SK-N-MC (cell line): ENCODE measurements around the gene PIGS.

Experiments
- DNase-seq: peaks from one replicate; pipeline ENCODE4 v3.0.0-alpha.2; 2011; ENCODE audit warnings: low read depth, low spot score
- H3K27ac ChIP-seq: fragments of 200-600 bp; sonication (generic); 2 replicates; pipeline ENCODE4 v1.5.1; 2016; ENCODE audit warnings: mixed run types
- H3K36me3 ChIP-seq: fragments of 200-600 bp; sonication (generic); 2 replicates; pipeline ENCODE4 v1.6.1; 2017; ENCODE audit warnings: antibody characterized with exemption, low read length, mixed read lengths; ENCODE audit not compliant: insufficient read depth
- H3K4me3 ChIP-seq: fragments of 200-600 bp; sonication (generic); 2 replicates; pipeline ENCODE4 v1.5.1; 2016
- H3K9ac ChIP-seq: fragments of 200-600 bp; sonication (generic); 2 replicates; pipeline ENCODE4 v1.8.0; 2017; ENCODE audit warnings: mixed run types, mixed read lengths; ENCODE audit not compliant: insufficient read length
- H3K9me3 ChIP-seq: fragments of 200-600 bp; sonication (generic); 2 replicates; pipeline ENCODE4 v1.6.1; 2017; ENCODE audit warnings: low read depth, mild to moderate bottlenecking, antibody characterized with exemption, low read length, moderate library complexity, mixed read lengths
- EZH2 ChIP-seq: fragments of 200-600 bp; sonication (generic); IDR thresholded peaks from one replicate; pipeline ENCODE4 v1.6.1; 2017; ENCODE audit warnings: antibody characterized with exemption
- FOXP2 ChIP-seq: optimal IDR thresholded peaks from 2 replicates; pipeline ENCODE3; 2011; ENCODE audit warnings: mild to moderate bottlenecking, moderate library complexity; ENCODE audit not compliant: insufficient read depth; ENCODE audit errors: extremely low read length, control extremely low read depth
- POLR2AphosphoS5 ChIP-seq: IDR thresholded peaks from 2 replicates; pipeline ENCODE4 v1.6.1; 2012; ENCODE audit warnings: mild to moderate bottlenecking, low read depth, low read length, borderline replicate concordance

Gene PIGS

GRCh38 chr17:28567604-28568003, 3.7 kb downstream of the PIGS start:
- no peaks in the 10 kb centered on the region for H3K9me3 ChIP-seq
- no peak for DNase-seq
- no peak overlapping the region for H3K4me3 ChIP-seq
- no peak overlapping the region for H3K27ac ChIP-seq
- TF ChIP-seq POLR2AphosphoS5 (no peak), EZH2 (no peak), FOXP2 (no peak)
- H3K9ac ChIP-seq: no peak overlapping the region
- H3K36me3 ChIP-seq: peaks cover 6% of the 10 kb centered on the region; the same call in 1 of the 2 replicates

GRCh38 chr17:28563475-28563874, 7.8 kb downstream of the PIGS start:
- no peak overlapping the region for H3K4me3 ChIP-seq
- H3K27ac ChIP-seq: no peak overlapping the region
- no peaks in the 10 kb centered on the region for H3K9me3 ChIP-seq
- H3K9ac ChIP-seq: no peak overlapping the region
- DNase-seq: no peak
- peaks cover 17% of the 10 kb centered on the region; the same call in 1 of the 2 replicates for H3K36me3 ChIP-seq
- no peak for TF ChIP-seq FOXP2

GRCh38 chr17:28555022-28555421, 16.3 kb downstream of the PIGS start:
- H3K36me3 ChIP-seq: peaks cover 21% of the 10 kb centered on the region; the same call in 1 of the 2 replicates
- no peak overlapping the region for H3K27ac ChIP-seq
- H3K9ac ChIP-seq: no peak overlapping the region
- DNase-seq: no peak
- no peak for TF ChIP-seq FOXP2
- TF ChIP-seq EZH2: no peak
- TF ChIP-seq POLR2AphosphoS5: no peak
- no peak overlapping the region for H3K4me3 ChIP-seq
- H3K9me3 ChIP-seq: no peaks in the 10 kb centered on the region

- Histone ChIP-seq H3K27ac (no peak overlapping the region), H3K9me3 (no peaks in the 10 kb centered on the region), H3K4me3 (no peak overlapping the region), H3K9ac (no peak overlapping the region), H3K36me3 (peaks cover 21% of the 10 kb centered on the region; the same call in 1 of the 2 replicates)
- no peak for DNase-seq
- TF ChIP-seq FOXP2: no peak
- TF ChIP-seq POLR2AphosphoS5: no peak
- no peak for TF ChIP-seq EZH2
Observed at GRCh38 chr17:28554565-28554964, 16.8 kb downstream of the PIGS start.

- no peak overlapping the region for H3K9ac ChIP-seq
- peak overlapping the region; percentile 93 for H3K4me3 ChIP-seq
- H3K36me3 ChIP-seq: peaks cover 17% of the 10 kb centered on the region; the same call in 1 of the 2 replicates
- no peaks in the 10 kb centered on the region for H3K9me3 ChIP-seq
- no peak overlapping the region for H3K27ac ChIP-seq
- DNase-seq: no peak
- no peak for TF ChIP-seq EZH2
- no peak for TF ChIP-seq POLR2AphosphoS5
- no peak for TF ChIP-seq FOXP2
Observed at GRCh38 chr17:28553000-28553505, 18.3 kb downstream of the PIGS start.

- H3K36me3 ChIP-seq: peaks cover 17% of the 10 kb centered on the region; the same call in 1 of the 2 replicates
- H3K27ac ChIP-seq: no peak within 1 kb of the TSS
- TF ChIP-seq POLR2AphosphoS5: peak; percentile 65; the same call in 1 of the 2 replicates
- TF ChIP-seq FOXP2: no peak
- peak within 1 kb of the TSS; percentile 77 for H3K9ac ChIP-seq
- no peak for DNase-seq
- H3K4me3 ChIP-seq: peak within 1 kb of the TSS; percentile 93
- no peaks in the 10 kb centered on the region for H3K9me3 ChIP-seq
Observed at GRCh38 chr17:28552176-28552999, 18.9 kb downstream of the PIGS start, which contains the start of gene UNC119. Gene UNC119 (minus strand): TSS chr17:28552624. CDS start chr17:28552557, 67 bp downstream.

GRCh38 chr17:28551421-28552175, 19.7 kb downstream of the PIGS start:
- TF ChIP-seq FOXP2: no peak
- TF ChIP-seq EZH2: no peak
- no peak for TF ChIP-seq POLR2AphosphoS5
- Histone ChIP-seq H3K9ac (peak overlapping the region; percentile 77), H3K4me3 (peak overlapping the region; percentile 93), H3K27ac (no peak overlapping the region), H3K9me3 (no peaks in the 10 kb centered on the region), H3K36me3 (peaks cover 10% of the 10 kb centered on the region; the same call in 1 of the 2 replicates)
- no peak for DNase-seq

GRCh38 chr17:28550858-28551257, 20.5 kb downstream of the PIGS start:
- H3K9me3 ChIP-seq: no peaks in the 10 kb centered on the region
- H3K9ac ChIP-seq: no peak overlapping the region
- H3K36me3 ChIP-seq: peaks cover 5% of the 10 kb centered on the region; the same call in 1 of the 2 replicates
- no peak overlapping the region for H3K27ac ChIP-seq
- no peak overlapping the region for H3K4me3 ChIP-seq
- TF ChIP-seq EZH2 (no peak), POLR2AphosphoS5 (no peak), FOXP2 (no peak)
- no peak for DNase-seq
